HG02840 (cell line): ENCODE measurements around the gene MROH2A.

Experiments
- ATAC-seq: cut with Tn5 transposase; IDR thresholded peaks from one replicate; pipeline ENCODE4 v1.9.1; 2021; ENCODE audit warnings: mild to moderate bottlenecking, moderate library complexity, moderate number of reproducible peaks; ENCODE audit not compliant: unreplicated experiment, low FRiP score

Gene MROH2A

GRCh38 chr2:233761040-233761769 is 16.9 kb upstream of the MROH2A start:
- ATAC-seq = no peak

DNA sequence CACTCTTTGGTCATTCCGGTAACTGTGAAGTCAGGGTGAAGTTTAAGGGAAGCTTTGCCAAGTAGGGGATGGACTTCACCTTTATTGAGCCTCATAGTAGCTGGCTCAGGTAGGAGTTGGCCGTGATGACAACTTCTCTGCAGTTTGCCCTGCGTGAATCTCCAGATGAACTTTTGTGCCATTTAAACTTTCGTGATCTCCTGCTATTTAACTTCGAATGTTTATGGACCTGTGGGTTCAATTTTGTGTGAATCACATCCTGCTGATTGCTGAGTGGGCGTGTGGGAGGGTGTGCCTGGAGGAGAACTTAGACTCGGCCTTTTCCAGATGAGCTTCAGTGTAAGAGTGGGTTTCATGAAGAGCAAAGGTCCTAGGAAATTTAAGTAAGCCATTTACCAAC is 13.9 kb upstream of the MROH2A start:
- ATAC-seq = no peak

- ATAC-seq = no peak
These were observed 13.4 kb upstream of the MROH2A start for GRCh38 chr2:233764761-233765160.

- ATAC-seq = no peak
These were observed 11.7 kb upstream of the MROH2A start for GRCh38 chr2:233766416-233766815.

GRCh38 chr2:233768076-233768475 is 10.1 kb upstream of the MROH2A start:
- ATAC-seq = no peak

- no peak for ATAC-seq
These were observed 8.9 kb upstream of the MROH2A start for GRCh38 chr2:233769260-233769659.

GRCh38 chr2:233772153-233772552 is 6.0 kb upstream of the MROH2A start:
- ATAC-seq = no peak

DNA sequence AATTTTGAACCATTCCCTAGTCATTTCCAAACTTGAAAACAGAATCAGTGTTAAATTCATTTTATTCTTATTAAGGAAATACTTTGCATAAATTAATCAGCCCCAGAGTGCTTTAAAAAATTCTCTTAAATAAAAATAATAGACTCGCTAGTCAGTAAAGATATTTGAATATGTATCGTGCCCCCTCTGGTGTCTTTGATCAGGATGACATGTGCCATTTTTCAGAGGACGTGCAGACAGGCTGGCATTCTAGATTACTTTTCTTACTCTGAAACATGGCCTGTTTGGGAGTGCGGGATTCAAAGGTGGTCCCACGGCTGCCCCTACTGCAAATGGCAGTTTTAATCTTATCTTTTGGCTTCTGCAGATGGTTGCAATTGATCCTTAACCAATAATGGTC is 5.5 kb upstream of the MROH2A start:
- ATAC-seq = no peak

- ATAC-seq = no peak
These were observed 4.3 kb upstream of the MROH2A start for GRCh38 chr2:233773854-233774253.

DNA sequence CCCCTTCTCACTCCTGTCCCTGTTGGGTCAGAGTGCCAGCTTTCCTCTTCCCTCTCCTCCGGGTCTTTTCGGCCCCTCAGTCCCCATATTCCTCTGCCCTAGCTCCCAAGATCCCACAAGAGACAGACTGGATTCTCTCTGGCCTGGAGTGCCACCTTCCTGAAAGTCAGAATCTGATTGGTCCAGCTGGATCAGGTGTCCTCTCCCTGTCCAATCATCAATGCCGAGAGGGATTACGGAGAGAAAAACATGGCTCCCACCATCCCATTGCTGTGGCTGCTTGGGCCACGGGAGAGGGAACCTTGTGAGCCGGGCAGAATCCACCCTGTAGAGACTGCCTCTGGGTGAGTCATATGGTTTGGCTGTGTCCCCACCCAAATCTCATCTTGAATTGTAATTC is 2.7 kb upstream of the MROH2A start:
- ATAC-seq = no peak

- no peak for ATAC-seq
These were observed 1.6 kb downstream of the MROH2A start for GRCh38 chr2:233779722-233780121.

GRCh38 chr2:233780771-233781170 is 2.6 kb downstream of the MROH2A start:
- no peak for ATAC-seq

DNA sequence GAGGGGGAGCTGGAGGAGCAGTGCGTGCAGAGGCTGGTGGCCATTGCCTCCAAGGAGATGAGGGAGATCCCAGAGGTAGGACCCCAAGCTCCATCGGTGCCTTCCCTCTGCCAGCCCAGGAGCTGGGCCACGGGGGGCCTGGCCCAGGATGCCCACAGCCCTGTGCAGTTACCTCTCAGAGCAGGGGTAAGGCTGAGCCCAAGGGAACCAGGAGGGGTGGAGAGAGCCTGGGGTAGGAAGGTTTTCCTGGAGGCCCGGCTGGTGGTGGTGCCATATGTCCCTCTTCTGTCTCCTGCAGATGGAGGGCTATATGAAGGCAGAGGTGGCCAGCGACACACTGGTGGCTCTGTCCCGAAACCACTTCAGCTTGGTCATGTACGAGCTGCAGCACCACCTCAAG is 11.4 kb downstream of the MROH2A start:
- no peak for ATAC-seq

GRCh38 chr2:233791151-233791882 is 13.2 kb downstream of the MROH2A start:
- no peak for ATAC-seq

DNA sequence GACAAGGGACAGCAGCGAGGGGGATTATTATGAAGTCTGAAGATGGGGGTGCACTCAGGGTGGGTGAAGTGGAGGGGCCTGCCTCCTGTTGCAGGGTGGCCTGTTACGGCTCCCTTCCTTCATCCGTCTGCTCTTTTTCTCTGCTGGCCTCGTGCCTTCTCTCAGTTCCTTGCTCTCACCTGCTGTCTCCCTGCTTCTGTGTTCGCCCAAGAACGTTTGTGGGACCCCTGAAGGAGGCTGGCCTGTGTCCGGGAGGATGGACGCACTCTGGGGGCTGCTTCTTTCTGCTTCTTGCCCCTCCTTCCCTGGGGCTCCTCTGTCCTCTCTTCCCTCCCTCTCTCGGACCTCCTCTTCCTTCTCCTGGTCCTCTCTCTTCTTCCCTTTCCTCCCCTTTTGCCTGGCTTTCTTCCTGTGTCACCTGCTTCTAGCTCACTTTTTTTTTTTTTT is 13.8 kb downstream of the MROH2A start:
- ATAC-seq = no peak

DNA sequence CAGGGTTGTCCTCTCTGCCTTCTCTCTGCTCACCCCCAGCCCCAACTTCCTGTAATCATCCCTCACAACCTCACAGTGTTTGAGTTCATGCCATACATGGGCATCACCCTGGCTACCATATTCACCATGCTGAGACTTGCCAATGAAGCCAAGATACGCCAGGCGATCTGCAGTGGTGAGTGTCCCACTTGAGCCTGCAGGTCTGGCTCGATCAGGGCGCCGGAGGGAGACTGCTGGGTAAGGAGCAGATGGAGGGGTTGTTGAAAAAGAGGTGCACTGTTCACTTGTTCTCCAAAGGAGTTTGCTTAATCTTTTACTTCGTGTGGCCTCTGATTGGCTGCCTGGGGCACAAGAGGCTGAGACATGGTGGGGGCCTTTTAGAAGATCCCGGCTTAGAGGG is 14.6 kb downstream of the MROH2A start:
- no peak for ATAC-seq

GRCh38 chr2:233793465-233794127 is 15.5 kb downstream of the MROH2A start:
- ATAC-seq = no peak

DNA sequence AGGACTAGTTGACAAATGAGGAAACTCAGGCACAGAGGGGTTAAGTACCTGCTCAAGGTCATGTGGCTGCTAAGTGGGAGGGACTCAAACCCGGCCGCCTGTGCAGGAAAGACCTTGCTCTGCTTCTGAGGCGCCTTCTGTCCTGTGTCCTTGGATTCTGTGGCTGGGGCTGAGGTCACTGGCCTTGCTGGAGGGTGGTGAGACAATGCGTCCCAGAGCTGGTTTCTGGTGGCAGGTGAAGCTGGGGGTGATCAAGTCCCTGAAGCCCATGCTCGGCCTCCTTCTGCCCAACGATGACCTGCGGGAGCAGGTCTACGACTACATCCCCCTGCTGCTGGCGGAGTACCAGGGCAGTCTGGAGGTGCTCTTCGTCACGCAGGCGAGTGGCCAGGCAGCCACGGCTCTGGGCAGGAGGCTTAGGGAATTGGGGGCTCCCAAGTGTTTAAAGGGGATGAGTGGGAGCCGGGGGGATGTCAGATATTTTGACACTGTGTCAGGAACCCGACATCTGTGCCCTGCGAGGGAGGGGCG is 16.1 kb downstream of the MROH2A start:
- no peak for ATAC-seq

DNA sequence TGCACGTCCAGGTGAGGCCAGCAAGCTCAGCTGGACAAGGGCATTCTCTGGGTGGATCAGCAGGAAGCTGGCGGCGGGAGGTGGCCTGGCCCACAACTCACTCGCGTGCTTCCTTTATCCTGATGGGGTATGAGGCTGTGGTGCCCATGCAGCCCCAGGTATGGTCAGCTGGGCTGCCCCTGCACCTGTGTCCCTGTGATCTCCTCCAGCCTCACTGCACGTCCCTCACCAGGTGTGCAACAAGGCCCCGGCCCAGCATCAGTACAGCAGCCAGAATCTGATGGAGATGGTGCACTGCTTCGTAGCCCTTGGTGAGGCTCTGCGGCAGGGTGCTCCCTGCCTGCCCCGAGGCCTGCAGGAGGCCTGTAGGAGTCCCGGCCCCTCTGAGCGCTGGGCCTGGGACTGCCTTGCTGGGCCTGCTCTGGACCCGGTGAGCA is 17.6 kb downstream of the MROH2A start:
- ATAC-seq = no peak

GRCh38 chr2:233796254-233796653 is 18.1 kb downstream of the MROH2A start:
- ATAC-seq = no peak
